HUDEP-2 (cell line): ENCODE data around the gene SPG11.

Experiments
- DNase-seq, 76 experiments: peaks; one replicate each; lab custom pipeline; 2025; ENCODE audit not compliant: unreplicated experiment in 76 of 76; lab: John Stamatoyannopoulos, UW

Gene SPG11

GRCh38 chr15:44530653-44531052 is 132.8 kb downstream of the SPG11 start:
- no peak for DNase-seq

DNA sequence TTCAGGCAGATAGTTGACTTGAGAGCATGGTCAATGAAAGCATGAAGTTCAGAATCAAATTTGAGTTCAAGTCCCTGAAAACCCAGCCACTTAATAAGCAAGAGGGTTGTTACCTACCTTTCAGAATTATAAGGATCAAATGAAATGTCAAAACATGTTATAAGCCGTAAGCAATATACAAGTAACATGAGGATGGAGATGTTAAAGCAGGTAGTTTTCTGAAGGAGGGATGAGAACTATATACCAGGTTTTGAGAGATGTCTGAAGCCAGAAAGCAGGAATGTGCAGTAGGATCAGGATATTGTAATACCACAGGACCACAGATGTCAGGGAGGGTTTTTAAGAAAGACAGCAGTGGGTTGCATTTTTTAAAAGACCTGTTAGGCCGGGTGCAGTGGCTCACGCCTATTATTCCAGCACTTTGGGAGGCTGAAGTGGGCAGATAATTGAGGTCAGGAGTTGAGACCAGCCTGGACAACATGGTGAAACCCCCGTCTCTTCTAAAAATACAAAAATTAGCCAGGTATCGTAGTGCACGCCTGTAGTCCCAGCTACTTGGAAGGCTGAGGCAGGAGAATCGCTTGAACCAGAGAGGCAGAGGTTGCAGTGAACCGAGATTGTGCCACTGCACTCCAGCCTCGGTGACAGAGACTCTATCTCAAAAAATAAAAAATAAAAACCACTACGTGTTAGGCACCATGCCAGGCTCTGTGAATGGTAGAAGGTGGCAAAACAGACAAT is 133.4 kb downstream of the SPG11 start:
- no peak for DNase-seq

- no peak for DNase-seq
These were observed 136.2 kb downstream of the SPG11 start for GRCh38 chr15:44527241-44527640.

- DNase-seq, result no peak
These were observed 138.4 kb downstream of the SPG11 start for GRCh38 chr15:44525018-44525417.

GRCh38 chr15:44519537-44519936 is 143.9 kb downstream of the SPG11 start:
- DNase-seq, result no peak

- DNase-seq, result no peak
These were observed 147.0 kb downstream of the SPG11 start for GRCh38 chr15:44516436-44516835.
